ENCODE measurements around the gene BEST4.

DNA sequence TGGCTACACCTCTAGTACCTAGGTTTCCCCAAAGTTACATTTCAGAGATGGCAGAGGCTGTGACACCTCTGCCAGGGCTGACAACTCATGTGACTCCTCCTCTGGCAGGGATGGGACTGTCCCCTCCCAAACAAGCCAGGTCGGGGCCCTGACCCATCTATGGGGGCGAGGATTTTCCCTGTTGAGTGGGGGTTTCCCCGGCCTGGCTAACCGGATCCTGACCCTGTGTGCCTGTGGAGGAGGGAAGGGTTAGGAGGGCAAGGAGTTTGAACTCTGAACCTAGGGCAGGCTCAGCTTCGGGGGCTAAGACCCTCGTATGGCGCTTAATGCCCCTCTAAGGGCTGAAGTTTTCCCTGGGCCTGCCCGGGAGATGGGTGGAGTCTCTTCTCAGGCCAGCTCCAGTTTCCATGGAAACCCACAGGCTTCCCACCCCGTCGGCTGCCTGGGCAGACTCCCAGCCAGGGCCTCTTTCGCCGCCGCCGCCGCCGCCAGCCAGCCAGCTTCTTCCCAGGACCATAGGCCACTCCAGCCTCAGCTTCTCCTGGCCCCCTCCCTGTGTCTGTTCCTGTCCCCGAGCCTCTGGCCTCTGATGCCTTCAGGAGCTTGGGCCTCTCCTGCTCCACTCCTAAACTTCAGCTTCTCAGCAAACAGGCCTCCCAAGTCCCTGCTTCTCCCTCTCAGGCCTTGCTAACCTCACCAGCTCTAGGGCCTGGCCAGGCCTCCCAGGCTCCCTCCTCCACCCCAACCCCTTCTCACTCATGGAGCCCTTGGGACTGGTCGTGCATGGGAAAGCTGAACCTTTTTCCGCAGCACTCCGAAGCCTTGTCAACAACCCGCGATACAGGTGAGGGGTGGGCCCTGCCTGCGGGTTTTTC lies 20.3 kb upstream of the BEST4 start, which contains the start of gene BTBD19:
- TF ChIP-seq, protein P1, sequence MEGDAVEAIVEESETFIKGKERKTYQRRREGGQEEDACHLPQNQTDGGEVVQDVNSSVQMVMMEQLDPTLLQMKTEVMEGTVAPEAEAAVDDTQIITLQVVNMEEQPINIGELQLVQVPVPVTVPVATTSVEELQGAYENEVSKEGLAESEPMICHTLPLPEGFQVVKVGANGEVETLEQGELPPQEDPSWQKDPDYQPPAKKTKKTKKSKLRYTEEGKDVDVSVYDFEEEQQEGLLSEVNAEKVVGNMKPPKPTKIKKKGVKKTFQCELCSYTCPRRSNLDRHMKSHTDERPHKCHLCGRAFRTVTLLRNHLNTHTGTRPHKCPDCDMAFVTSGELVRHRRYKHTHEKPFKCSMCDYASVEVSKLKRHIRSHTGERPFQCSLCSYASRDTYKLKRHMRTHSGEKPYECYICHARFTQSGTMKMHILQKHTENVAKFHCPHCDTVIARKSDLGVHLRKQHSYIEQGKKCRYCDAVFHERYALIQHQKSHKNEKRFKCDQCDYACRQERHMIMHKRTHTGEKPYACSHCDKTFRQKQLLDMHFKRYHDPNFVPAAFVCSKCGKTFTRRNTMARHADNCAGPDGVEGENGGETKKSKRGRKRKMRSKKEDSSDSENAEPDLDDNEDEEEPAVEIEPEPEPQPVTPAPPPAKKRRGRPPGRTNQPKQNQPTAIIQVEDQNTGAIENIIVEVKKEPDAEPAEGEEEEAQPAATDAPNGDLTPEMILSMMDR (IDR thresholded peaks at IDR 0.05; ENCODE audit: low read depth, low read length, poor library complexity, severe bottlenecking) = no peak
- no peak for TF ChIP-seq EZH2phosphoT487 (IDR thresholded peaks at IDR 0.05; ENCODE audit: borderline replicate concordance, low read length)

All from DOHH2 (cell line).